ENCODE measurements around the gene XRCC3.
"Not testable (repeated sequence)": the region's sequence is repeated elsewhere in the genome, so short reads cannot be mapped to it uniquely, and the experiment has no call there.

Gene XRCC3

GRCh38 chr14:103656756-103657133, 58.5 kb downstream of the XRCC3 start:
- DNase-seq, result no peak

- DNase-seq, result no peak
Observed at GRCh38 chr14:103656031-103656755, 59.1 kb downstream of the XRCC3 start.

GRCh38 chr14:103654619-103655018, 60.6 kb downstream of the XRCC3 start:
- no peak for DNase-seq

GRCh38 chr14:103653805-103654204, 61.4 kb downstream of the XRCC3 start:
- no peak for DNase-seq

- DNase-seq, result not testable (repeated sequence)
Observed at GRCh38 chr14:103653336-103653735, 61.9 kb downstream of the XRCC3 start.

- no peak for DNase-seq
Observed at GRCh38 chr14:103652806-103653205, 62.4 kb downstream of the XRCC3 start.

GRCh38 chr14:103651585-103651984, 63.7 kb downstream of the XRCC3 start:
- no peak for DNase-seq

- DNase-seq, result no peak
Observed at GRCh38 chr14:103650213-103650612, 65.0 kb downstream of the XRCC3 start.

- DNase-seq, result no peak
Observed at GRCh38 chr14:103649001-103649400, 66.2 kb downstream of the XRCC3 start.

All from NCI-H1105 (cell line).